T-helper 1 cell (primary cell): ENCODE measurements around the gene FKBP5.
"Not testable (repeated sequence)": the region's sequence is repeated elsewhere in the genome, so short reads cannot be mapped to it uniquely, and the experiment has no call there.

Experiments used
- DNase-seq, 5 donors: peaks; one replicate each; pipeline ENCODE4 v3.0.0-alpha.2; 2012 to 2020

FKBP5 gene

GRCh38 chr6:35723587-35723986 is 34.9 kb upstream of the FKBP5 start:
- DNase-seq = no peak

- no peak for DNase-seq
Measured at GRCh38 chr6:35722121-35722761, 33.5 kb upstream of the FKBP5 start.

GRCh38 chr6:35719830-35720733 is 31.4 kb upstream of the FKBP5 start:
- no peak for DNase-seq

GRCh38 chr6:35719404-35719829 is 30.7 kb upstream of the FKBP5 start:
- no peak for DNase-seq

- DNase-seq = peak in 1 of 5 donors; percentile 52
Measured at GRCh38 chr6:35718911-35719381, 30.2 kb upstream of the FKBP5 start.

- no peak for DNase-seq
Measured at GRCh38 chr6:35718375-35718736, 29.6 kb upstream of the FKBP5 start.

GRCh38 chr6:35717449-35718374 is 29.0 kb upstream of the FKBP5 start:
- DNase-seq = no peak

GRCh38 chr6:35716798-35717197 is 28.1 kb upstream of the FKBP5 start:
- DNase-seq = no peak

- no peak for DNase-seq
Measured at GRCh38 chr6:35713006-35713767, 24.5 kb upstream of the FKBP5 start.

GRCh38 chr6:35711731-35712130 is 23.0 kb upstream of the FKBP5 start:
- DNase-seq = no peak

- DNase-seq = peak in 1 of 5 donors; percentile 69
Measured at GRCh38 chr6:35710241-35710847, 21.6 kb upstream of the FKBP5 start.

- DNase-seq = no peak
Measured at GRCh38 chr6:35708585-35708984, 19.9 kb upstream of the FKBP5 start.

GRCh38 chr6:35707714-35708407 is 19.1 kb upstream of the FKBP5 start:
- DNase-seq = no peak

GRCh38 chr6:35706468-35706867 is 17.8 kb upstream of the FKBP5 start:
- DNase-seq = no peak

GRCh38 chr6:35703554-35703953 is 14.8 kb upstream of the FKBP5 start:
- DNase-seq = no peak

GRCh38 chr6:35698858-35699257 is 10.1 kb upstream of the FKBP5 start:
- DNase-seq = no peak

GRCh38 chr6:35698430-35698829 is 9.7 kb upstream of the FKBP5 start:
- not testable (repeated sequence) for DNase-seq

- DNase-seq = no peak
Measured at GRCh38 chr6:35694462-35694861, 5.7 kb upstream of the FKBP5 start.

- DNase-seq = no peak
Measured at GRCh38 chr6:35691027-35691824, 2.5 kb upstream of the FKBP5 start.

- no peak for DNase-seq
Measured at GRCh38 chr6:35690484-35690883, 1.8 kb upstream of the FKBP5 start.
